Calu3 (cell line): Measurements from ENCODE around the gene CSRP1. TPM values are rescaled to one million over a fixed set of nuclear protein-coding genes. Genes with fewer than 3 reads are reported as not detected.
A peak's percentile ranks its signal among the peaks of the same experiment; 100 is the strongest.

Source experiments
- BruUV-seq: library from RNA; stranded (reverse); fragments of 400-500 nt; replicated peaks from 2 replicates; lab custom pipeline; 2021; lab: Mats Ljungman, UMichigan
- CTCF ChIA-PET: fragments of 300-600 bp; sonication (Branson Sonifier 250); formaldehyde crosslinking; loops from one replicate; lab custom pipeline; 2022; ENCODE audit warnings: antibody characterized with exemption; lab: Charles Lee
- DNase-seq: peaks from one replicate; pipeline ENCODE4 v3.0.0; 2022
- H3K27ac Mint-ChIP-seq: one replicate; pipeline ENCODE4 v1.8.0; 2022; ENCODE audit warnings: mixed read lengths; ENCODE audit not compliant: unreplicated experiment
- H3K27me3 Mint-ChIP-seq: one replicate; pipeline ENCODE4 v1.8.0; 2022; ENCODE audit warnings: mixed read lengths; ENCODE audit not compliant: unreplicated experiment
- H3K36me3 Mint-ChIP-seq: one replicate; pipeline ENCODE4 v1.8.0; 2022; ENCODE audit warnings: mild to moderate bottlenecking, moderate library complexity, mixed read lengths; ENCODE audit not compliant: insufficient read depth, unreplicated experiment
- H3K4me1 Mint-ChIP-seq: one replicate; pipeline ENCODE4 v1.8.0; 2022; ENCODE audit warnings: mild to moderate bottlenecking, low read depth, mixed read lengths; ENCODE audit not compliant: unreplicated experiment
- H3K4me3 Mint-ChIP-seq: one replicate; pipeline ENCODE4 v1.8.0; 2022; ENCODE audit warnings: mild to moderate bottlenecking, low read depth, moderate library complexity, mixed read lengths; ENCODE audit not compliant: unreplicated experiment
- H3K9me3 Mint-ChIP-seq: one replicate; pipeline ENCODE4 v1.8.0; 2022; ENCODE audit warnings: low read depth, mixed read lengths; ENCODE audit not compliant: unreplicated experiment
- intact Hi-C: fragments of 100-400 bp; cut with micrococcal nuclease; formaldehyde crosslinking; loops from one replicate; pipeline ENCODE4 v1.10.0; 2022; ENCODE audit not compliant: unreplicated experiment
- total RNA-seq: library from RNA; stranded (reverse); gene quantifications from 2 replicates; pipeline ENCODE4 v1.2.3, GENCODE V29; 2022
- TF ChIP-seq, protein P1 (sequence below): fragments of 200-600 bp; IDR thresholded peaks from one replicate; pipeline ENCODE4 v1.8.0; 2022; ENCODE audit warnings: antibody characterized with exemption; ENCODE audit not compliant: unreplicated experiment

CSRP1 gene
- total RNA-seq, 1 experiment from 2014 or later = 69.9 TPM

DNA sequence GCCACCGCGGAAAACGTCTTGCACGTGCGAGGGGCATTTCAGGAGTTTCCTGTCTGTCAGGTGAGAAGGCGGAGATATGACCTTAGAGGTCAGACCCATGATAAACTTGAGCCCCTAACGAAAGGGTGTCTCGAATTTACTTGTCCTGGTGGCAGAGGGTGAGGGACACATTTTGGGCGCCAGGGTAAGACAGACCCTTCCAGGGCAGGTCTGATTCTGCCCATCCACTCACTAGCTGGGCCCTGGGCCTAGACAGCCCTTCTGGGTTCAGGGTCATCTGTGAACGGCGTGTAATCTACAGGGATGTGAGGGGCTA lies 395 bp upstream of the CSRP1 start:
- CTCF ChIA-PET = interaction anchor here (0.9 to 2.2 kb wide), 3 partner anchors 15 to 71 kb away, joined by 3 to 9 read pairs (median 5); no protein-coding TSS in a partner anchor
- no peak for DNase-seq
- Mint-ChIP-seq H3K36me3 (peaks cover 38% of the 10 kb centered on the region), H3K4me3 (peak overlapping the region; percentile 63), H3K4me1 (peaks cover 45% of the 10 kb centered on the region), H3K27me3 (no peaks in the 10 kb centered on the region), H3K27ac (peak overlapping the region; percentile 66), H3K9me3 (no peaks in the 10 kb centered on the region)
- BruUV-seq = TSS peak; percentile 58
- TF ChIP-seq, protein P1, sequence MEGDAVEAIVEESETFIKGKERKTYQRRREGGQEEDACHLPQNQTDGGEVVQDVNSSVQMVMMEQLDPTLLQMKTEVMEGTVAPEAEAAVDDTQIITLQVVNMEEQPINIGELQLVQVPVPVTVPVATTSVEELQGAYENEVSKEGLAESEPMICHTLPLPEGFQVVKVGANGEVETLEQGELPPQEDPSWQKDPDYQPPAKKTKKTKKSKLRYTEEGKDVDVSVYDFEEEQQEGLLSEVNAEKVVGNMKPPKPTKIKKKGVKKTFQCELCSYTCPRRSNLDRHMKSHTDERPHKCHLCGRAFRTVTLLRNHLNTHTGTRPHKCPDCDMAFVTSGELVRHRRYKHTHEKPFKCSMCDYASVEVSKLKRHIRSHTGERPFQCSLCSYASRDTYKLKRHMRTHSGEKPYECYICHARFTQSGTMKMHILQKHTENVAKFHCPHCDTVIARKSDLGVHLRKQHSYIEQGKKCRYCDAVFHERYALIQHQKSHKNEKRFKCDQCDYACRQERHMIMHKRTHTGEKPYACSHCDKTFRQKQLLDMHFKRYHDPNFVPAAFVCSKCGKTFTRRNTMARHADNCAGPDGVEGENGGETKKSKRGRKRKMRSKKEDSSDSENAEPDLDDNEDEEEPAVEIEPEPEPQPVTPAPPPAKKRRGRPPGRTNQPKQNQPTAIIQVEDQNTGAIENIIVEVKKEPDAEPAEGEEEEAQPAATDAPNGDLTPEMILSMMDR = no peak
- intact Hi-C loops = no loop called here

DNA sequence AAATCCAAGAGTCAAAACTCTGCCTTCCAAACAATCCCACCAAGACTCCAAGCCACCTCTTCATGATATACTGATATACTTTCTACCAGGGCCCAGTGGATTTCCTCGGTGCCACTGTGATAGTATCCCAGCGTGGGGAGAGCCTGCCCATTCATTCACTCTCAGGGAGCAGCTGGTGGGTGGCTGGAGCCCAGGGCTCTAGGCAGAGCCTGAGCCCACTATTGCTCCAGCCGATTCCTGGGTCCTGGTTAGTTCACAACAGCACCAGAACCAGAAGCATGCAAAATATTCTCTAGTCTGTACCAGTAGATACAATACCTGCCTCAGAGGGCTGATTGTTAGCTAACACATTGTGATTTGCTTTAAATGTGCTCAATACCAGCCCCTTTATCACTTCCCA lies 831 bp downstream of the CSRP1 start:
- BruUV-seq = TSS peak; percentile 31
- intact Hi-C loops = no loop called here

DNA sequence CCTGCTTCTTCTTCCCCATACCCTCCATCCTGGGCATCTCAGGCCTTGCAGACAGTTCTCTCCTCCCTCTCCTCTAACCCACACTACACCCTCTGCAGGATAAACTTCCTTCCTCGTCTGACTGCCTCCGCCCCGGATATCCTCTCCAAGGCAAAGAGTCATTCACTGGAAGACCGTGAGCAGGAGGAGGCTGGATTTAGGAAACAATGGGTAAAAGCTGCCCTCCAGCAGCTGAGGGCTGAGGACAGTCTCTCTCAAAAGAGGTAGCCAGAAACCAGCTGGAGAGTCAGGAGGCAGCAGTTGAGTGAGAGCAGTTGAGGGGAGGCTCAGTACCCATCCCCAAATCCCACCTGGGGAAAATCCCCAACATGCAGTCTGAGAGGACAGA lies 1.4 kb downstream of the CSRP1 start:
- peaks cover 44% of the 10 kb centered on the region for H3K36me3 Mint-ChIP-seq
- H3K4me3 Mint-ChIP-seq = peak overlapping the region; percentile 63
- intact Hi-C loops = no loop called here
- TF ChIP-seq, protein P1 = no peak
- H3K27me3 Mint-ChIP-seq = no peaks in the 10 kb centered on the region
- DNase-seq = peak; percentile 50
- no TSS peak for BruUV-seq
- CTCF ChIA-PET = interaction anchor here (0.9 to 4.5 kb wide), 2 partner anchors 14 to 24 kb away, joined by 3 to 27 read pairs; no protein-coding TSS in a partner anchor
- peak overlapping the region; percentile 50 for H3K27ac Mint-ChIP-seq
- no peaks in the 10 kb centered on the region for H3K9me3 Mint-ChIP-seq
- H3K4me1 Mint-ChIP-seq = peaks cover 53% of the 10 kb centered on the region

More for the DNA sequence above, 831 bp downstream of the CSRP1 start:
- TF ChIP-seq, protein P1 = no peak
- Mint-ChIP-seq H3K4me1 (peaks cover 53% of the 10 kb centered on the region), H3K4me3 (peak overlapping the region; percentile 63), H3K27me3 (no peaks in the 10 kb centered on the region), H3K27ac (peak overlapping the region; percentile 50), H3K36me3 (peaks cover 44% of the 10 kb centered on the region), H3K9me3 (no peaks in the 10 kb centered on the region)
- CTCF ChIA-PET = interaction anchor here (0.6 to 4.5 kb wide), 4 partner anchors 14 to 644 kb away, joined by 3 to 27 read pairs (median 6); no protein-coding TSS in a partner anchor
- DNase-seq = no peak

DNA sequence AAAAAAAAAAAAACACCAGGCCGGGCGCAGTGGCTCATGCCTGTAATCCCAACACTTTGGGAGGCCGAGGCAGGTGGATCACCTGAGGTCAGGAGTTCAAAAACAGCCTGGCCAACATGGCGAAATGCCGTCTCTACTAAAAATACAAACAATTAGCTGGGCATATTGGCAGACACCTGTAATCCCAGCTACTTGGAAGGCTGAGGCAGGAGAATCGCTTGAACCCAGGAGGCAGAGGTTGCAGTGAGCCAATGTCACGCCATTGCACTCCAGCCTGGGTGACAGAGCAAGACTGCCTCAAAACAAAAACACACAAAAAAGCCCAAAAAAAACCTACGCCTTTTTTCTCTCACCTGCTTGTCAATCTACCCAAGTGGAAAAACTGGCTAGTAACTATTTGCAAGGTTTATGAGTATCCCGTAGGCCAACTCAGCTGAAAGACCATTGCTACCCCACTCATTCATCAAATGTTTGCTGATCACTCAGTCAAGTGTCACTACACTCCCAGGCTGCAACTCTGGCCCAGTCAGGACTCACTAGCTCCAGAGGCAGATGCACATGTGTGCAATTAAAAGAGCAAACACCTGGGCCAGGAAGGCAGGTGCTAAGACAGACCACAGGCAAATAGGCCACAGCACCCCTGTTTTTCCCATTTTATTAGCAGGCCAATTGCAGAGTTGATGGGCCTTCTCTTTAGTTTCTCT lies 2.0 kb downstream of the CSRP1 start:
- intact Hi-C loops = no loop called here
- peaks cover 44% of the 10 kb centered on the region for H3K36me3 Mint-ChIP-seq
- no peak for DNase-seq
- H3K4me3 Mint-ChIP-seq = peak overlapping the region; percentile 63
- H3K27ac Mint-ChIP-seq = peak overlapping the region; percentile 50
- H3K9me3 Mint-ChIP-seq = no peaks in the 10 kb centered on the region
- BruUV-seq = no TSS peak
- TF ChIP-seq, protein P1 = no peak
- CTCF ChIA-PET = interaction anchor here (0.7 to 4.5 kb wide), 3 partner anchors 13 to 65 kb away, joined by 3 to 27 read pairs (median 4); no protein-coding TSS in a partner anchor
- H3K27me3 Mint-ChIP-seq = no peaks in the 10 kb centered on the region
- H3K4me1 Mint-ChIP-seq = peaks cover 53% of the 10 kb centered on the region
